Stomach (tissue), 9 donors: Measurements from ENCODE around the gene NEIL1. TPM values are rescaled to one million over a fixed set of nuclear protein-coding genes. Genes with fewer than 3 reads are reported as not detected.

Source experiments
- DNase-seq, 2 donors: peaks; one replicate each; pipeline versions ENCODE4 v3.0.0 to v3.0.0-alpha.2; 2013 to 2019
- H3K27ac ChIP-seq, 5 donors: fragments of 200-600 bp in 4 of 5; sonication (generic) in 4 of 5; one replicate each; pipeline ENCODE4 v1.5.1; 2013 to 2019; ENCODE audit warnings: mild to moderate bottlenecking in 1 of 5, moderate library complexity in 1 of 5
- H3K27me3 ChIP-seq, 3 donors: fragments of 200-600 bp; sonication (generic); one replicate each; pipeline ENCODE4 v1.5.1; 2017 to 2019; ENCODE audit warnings: mixed run types in 1 of 3
- H3K36me3 ChIP-seq, 4 donors: fragments of 200-600 bp; sonication (generic); 1 replicate in 3 of 4; 2 replicates in 1 of 4; pipeline ENCODE4 v1.5.1; 2016 to 2019
- H3K4me1 ChIP-seq, 4 donors: fragments of 200-600 bp; sonication (generic); one replicate each; pipeline ENCODE4 v1.5.1; 2016 to 2019
- H3K4me3 ChIP-seq, 4 donors: fragments of 200-600 bp; sonication (generic) in 3 of 4; one replicate each; pipeline ENCODE4 v1.5.1; 2016 to 2019; ENCODE audit warnings: mild to moderate bottlenecking in 1 of 4
- H3K9me3 ChIP-seq, 4 donors: fragments of 200-600 bp; sonication (generic); one replicate each; pipeline ENCODE4 v1.5.1; 2016 to 2019
- EP300 ChIP-seq: sonication (generic); formaldehyde crosslinking; IDR thresholded peaks from one replicate; pipeline ENCODE4 v1.6.1; 2017; ENCODE audit warnings: antibody characterized with exemption
- POLR2A ChIP-seq, 4 donors: fragments of 450-650 bp; IDR thresholded peaks; one replicate each; pipeline ENCODE4 v1.6.1; 2016; ENCODE audit warnings: antibody characterized with exemption in 4 of 4, control low read depth in 2 of 4, mild to moderate bottlenecking in 1 of 4, moderate library complexity in 1 of 4
- POLR2AphosphoS5 ChIP-seq, 3 donors: sonication (generic); formaldehyde crosslinking; IDR thresholded peaks; one replicate each; pipeline ENCODE4 v1.6.1; 2016; ENCODE audit warnings: antibody characterized with exemption in 3 of 3
- WGBS, 5 donors: extraction: QIAGEN DNeasy Blood & Tissue Kit in 3 of 5; methylation state at CpG; one replicate each; pipeline versions ENCODE4 v1.1.5 to v1.1.7; 2013 to 2018; 5-methylcytosine and 5-hydroxymethylcytosine counted together
- intact Hi-C: fragments of 100-400 bp; cut with DNase I; formaldehyde crosslinking; loops from one replicate; pipeline ENCODE4 v1.15.1; 2023; ENCODE audit warnings: low total_unique reads
- polyA plus RNA-seq, 3 donors: library from polyadenylated mRNA; stranded (reverse); fragments of 200-250 nt; gene quantifications; one replicate each; pipeline ENCODE4 v1.2.3, GENCODE V29; 2013
- total RNA-seq, 5 donors: library from RNA; depleted of rRNA; stranded (reverse); fragments of >200 nt; gene quantifications; one replicate each; pipeline versions ENCODE4 v1.1.0 to v1.2.3, GENCODE V29; 2014 to 2016
- TF ChIP-seq, protein P1 (sequence below), 7 experiments: fragments of 450-650 bp in 4 of 7; fragments of 200-600 bp in 3 of 7; sonication (generic) in 3 of 7; IDR thresholded peaks; one replicate each; pipeline ENCODE4 v1.5.1; 2016 to 2019; ENCODE audit warnings: antibody characterized with exemption in 7 of 7, control low read depth in 2 of 7, mild to moderate bottlenecking in 1 of 7
- donor health status: healthy with polysubstance abuse.
- donor health status: Bipolar disorder and iron deficiency.
- donor health status: healthy.

Gene NEIL1
- total and polyA plus RNA-seq, 8 donors = 18.2 to 793 (median 35.1) TPM

DNA sequence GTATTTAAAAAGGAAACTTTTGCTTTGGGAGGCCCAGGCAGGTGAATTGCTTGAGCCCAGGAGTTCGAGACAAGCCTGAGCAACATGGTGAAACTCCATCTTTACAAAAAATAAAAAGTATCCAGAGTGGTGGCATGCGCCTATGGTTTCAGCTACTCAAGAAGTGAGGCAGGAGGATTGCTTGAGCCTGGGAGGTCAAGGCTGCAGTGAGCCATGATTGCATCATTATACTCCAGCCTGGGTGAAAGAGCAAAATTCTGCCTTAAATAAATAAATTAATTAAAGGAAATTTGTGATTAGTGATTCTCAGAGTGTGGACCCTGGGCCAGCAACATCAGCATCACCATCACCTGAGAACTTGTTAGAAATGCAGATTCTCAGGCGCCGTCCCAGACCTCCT lies 20.9 kb upstream of the NEIL1 start:
- H3K4me1 ChIP-seq = no peaks in the 10 kb centered on the region

DNA sequence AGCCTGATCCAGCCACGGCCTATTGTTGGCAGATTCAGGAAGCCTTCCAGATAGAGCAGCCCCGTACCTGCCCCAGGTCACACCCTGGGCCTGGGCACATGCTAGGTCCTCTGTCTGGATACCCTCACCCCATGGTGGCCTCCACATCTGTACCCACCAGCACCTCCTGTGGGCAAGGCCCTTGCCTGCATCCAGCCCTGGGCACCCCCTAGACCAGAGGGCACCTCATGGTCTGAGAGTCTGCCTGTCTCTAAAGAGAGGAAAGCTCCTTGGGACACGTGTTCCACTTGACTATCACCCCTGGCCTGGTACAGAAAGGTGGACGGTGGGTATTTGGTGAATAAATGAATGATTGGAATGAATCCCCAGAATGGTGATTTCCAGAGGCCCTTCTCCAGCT lies 19.8 kb upstream of the NEIL1 start:
- 68 to 81% (median 71%) methylated on average over 4 of the region's 4 CpGs for WGBS, 5 donors
- Histone ChIP-seq H3K27me3 (no peaks in the 10 kb centered on the region), H3K4me3 (no peak overlapping the region), H3K9me3 (no peaks in the 10 kb centered on the region), H3K36me3 (no peaks in the 10 kb centered on the region), H3K4me1 (no peaks in the 10 kb centered on the region), H3K27ac (no peak overlapping the region)
- intact Hi-C loops = no loop called here
- DNase-seq = no peak
- TF ChIP-seq POLR2A (IDR thresholded peaks at IDR 0.05) = no peak
- TF ChIP-seq, protein P1, sequence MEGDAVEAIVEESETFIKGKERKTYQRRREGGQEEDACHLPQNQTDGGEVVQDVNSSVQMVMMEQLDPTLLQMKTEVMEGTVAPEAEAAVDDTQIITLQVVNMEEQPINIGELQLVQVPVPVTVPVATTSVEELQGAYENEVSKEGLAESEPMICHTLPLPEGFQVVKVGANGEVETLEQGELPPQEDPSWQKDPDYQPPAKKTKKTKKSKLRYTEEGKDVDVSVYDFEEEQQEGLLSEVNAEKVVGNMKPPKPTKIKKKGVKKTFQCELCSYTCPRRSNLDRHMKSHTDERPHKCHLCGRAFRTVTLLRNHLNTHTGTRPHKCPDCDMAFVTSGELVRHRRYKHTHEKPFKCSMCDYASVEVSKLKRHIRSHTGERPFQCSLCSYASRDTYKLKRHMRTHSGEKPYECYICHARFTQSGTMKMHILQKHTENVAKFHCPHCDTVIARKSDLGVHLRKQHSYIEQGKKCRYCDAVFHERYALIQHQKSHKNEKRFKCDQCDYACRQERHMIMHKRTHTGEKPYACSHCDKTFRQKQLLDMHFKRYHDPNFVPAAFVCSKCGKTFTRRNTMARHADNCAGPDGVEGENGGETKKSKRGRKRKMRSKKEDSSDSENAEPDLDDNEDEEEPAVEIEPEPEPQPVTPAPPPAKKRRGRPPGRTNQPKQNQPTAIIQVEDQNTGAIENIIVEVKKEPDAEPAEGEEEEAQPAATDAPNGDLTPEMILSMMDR (IDR thresholded peaks at IDR 0.05) = no peak
- TF ChIP-seq EP300 = no peak
- TF ChIP-seq POLR2AphosphoS5 (IDR thresholded peaks at IDR 0.05) = no peak

More for the DNA sequence above, 20.9 kb upstream of the NEIL1 start:
- TF ChIP-seq POLR2AphosphoS5 (IDR thresholded peaks at IDR 0.05) = no peak
- TF ChIP-seq POLR2A (IDR thresholded peaks at IDR 0.05) = no peak
- no peak for TF ChIP-seq EP300
- TF ChIP-seq, protein P1 (IDR thresholded peaks at IDR 0.05) = no peak
- Histone ChIP-seq H3K4me3 (no peak overlapping the region), H3K9me3 (no peaks in the 10 kb centered on the region), H3K27ac (no peak overlapping the region), H3K27me3 (no peaks in the 10 kb centered on the region), H3K36me3 (no peaks in the 10 kb centered on the region)
- WGBS, 5 donors = 86 to 99% (median 87%) methylated on average over 4 of the region's 4 CpGs
- DNase-seq = no peak
- intact Hi-C loops = no loop called here

DNA sequence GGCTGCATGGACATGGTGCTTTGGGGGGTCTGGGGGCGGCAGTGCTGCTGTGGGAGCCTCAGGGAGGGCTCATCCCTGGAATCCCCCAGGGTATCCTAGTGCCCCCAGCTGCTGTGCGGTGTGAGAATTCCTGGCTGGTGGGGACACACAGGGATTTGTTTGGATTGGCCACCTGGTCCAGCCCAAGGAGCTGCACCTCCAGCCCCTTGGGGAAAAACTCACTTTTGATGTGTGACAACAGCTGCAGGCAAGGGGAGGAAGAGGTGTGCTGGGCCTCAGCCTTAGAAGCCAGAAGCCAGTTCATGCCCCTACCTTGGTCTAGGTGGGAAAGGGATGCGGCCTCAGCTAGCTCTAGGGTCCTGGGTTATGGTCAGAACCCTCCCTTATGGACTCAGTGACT lies 19.3 kb upstream of the NEIL1 start:
- no peak for TF ChIP-seq POLR2A (IDR thresholded peaks at IDR 0.05)
- no peak for TF ChIP-seq EP300
- TF ChIP-seq, protein P1 (IDR thresholded peaks at IDR 0.05) = no peak
- TF ChIP-seq POLR2AphosphoS5 (IDR thresholded peaks at IDR 0.05) = no peak
- no peak overlapping the region for H3K27ac ChIP-seq
- 55 to 82% (median 76%) methylated on average over 2 to 3 of the region's 3 CpGs for WGBS, 5 donors
- H3K27me3 ChIP-seq = no peaks in the 10 kb centered on the region
- H3K4me3 ChIP-seq = no peak overlapping the region
- H3K4me1 ChIP-seq = no peaks in the 10 kb centered on the region
- no peaks in the 10 kb centered on the region for H3K9me3 ChIP-seq
- intact Hi-C loops = no loop called here
- no peaks in the 10 kb centered on the region for H3K36me3 ChIP-seq
- no peak for DNase-seq

DNA sequence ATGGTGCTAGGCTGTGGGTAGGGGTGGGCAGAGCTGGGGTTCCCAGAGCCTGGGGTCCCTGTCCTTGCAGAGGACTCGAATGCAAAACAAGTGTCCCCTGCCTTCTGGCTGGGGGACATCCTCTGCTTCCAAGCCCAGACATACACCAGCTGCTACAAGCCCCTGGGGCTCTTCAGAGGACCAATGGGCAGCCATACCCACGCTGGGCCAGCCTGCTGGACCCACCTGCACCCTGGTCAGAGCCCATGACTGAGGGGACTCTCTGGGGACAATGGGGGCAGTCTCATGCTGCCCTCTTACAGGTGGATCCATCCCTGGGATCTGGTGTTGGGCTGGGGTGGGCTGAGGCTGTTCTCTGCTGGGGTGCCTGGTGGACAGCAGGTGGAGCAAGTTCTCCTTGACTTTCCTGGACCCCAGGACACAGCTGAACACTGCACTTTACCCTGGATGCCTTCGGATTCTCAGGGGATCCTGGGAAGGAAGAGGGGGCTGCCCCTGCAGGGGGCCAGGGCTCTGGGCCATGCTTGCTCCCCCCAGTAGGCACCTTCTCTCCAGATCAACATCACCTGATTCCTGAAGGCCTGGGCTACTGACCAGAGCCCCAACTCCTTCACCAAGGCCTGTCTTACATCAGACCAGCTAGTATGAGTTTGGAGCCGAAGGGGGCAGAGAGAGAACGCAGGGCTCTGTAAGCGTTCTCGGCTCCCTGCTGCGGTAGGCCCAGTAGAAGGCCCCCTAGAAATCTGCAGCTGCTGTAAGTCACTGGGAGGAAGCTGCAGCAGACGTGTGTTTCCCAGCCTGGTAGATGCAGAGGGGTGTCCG lies 18.1 kb upstream of the NEIL1 start:
- TF ChIP-seq POLR2AphosphoS5 (IDR thresholded peaks at IDR 0.05) (no peak), POLR2A (IDR thresholded peaks at IDR 0.05) (no peak), EP300 (no peak)
- TF ChIP-seq, protein P1 (IDR thresholded peaks at IDR 0.05) = no peak
- no peak for DNase-seq
- H3K36me3 ChIP-seq = no peaks in the 10 kb centered on the region
- 67 to 75% (median 72%) methylated on average over 8 to 10 of the region's 10 CpGs for WGBS, 5 donors
- H3K4me1 ChIP-seq = no peaks in the 10 kb centered on the region
- intact Hi-C loops = no loop called here
- H3K4me3 ChIP-seq = no peak overlapping the region
- no peaks in the 10 kb centered on the region for H3K27me3 ChIP-seq
- H3K9me3 ChIP-seq = no peaks in the 10 kb centered on the region
- H3K27ac ChIP-seq = no peak overlapping the region
